ENCODE data around the gene VWA5B1.

- TF ChIP-seq POLR2A (IDR thresholded peaks at IDR 0.05) (no peak), CTCF (IDR thresholded peaks at IDR 0.05) (no peak), POLR2AphosphoS5 (IDR thresholded peaks at IDR 0.05) (no peak)
These were observed 6.0 kb upstream of the VWA5B1 start for GRCh38 chr1:20284625-20285024.

Measured in breast epithelium (tissue), 3 donors.